ENCODE data around the gene BRWD1.
A peak's percentile ranks its signal among the peaks of the same experiment; 100 is the strongest.

BRWD1 gene

DNA sequence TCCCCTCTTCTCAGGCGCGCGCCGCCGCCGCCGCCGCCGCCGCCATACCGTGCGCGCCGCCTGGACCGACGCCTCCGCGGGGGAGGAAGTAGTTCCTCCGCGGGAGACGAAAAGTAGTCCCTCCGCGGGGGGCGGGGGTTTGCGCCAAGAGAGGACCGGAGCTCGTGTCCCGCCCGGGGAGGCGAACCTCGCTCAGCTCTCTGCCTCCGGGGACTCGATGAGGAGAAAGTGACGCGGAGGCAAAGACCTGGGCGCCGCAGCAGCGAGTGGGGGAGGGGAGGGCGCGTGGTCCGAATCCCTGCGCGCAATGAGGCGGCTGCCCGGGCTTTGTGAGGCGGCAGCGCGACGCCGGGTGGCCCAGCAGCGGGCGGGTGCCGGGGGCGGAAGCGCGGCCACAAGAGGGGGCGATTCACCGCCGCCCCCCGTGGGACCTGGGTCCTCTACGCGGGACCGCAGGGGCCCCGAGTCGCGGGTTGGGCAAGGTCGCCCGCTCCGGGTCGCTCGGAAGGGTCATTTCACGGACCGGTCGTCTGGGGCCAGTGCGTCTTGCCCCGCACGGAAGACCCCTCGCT lies at the start of gene BRWD1:
TSS of gene BRWD1 (minus strand) at position 62 of the 572 bp plus-strand sequence. CDS start 141 bp downstream, outside the sequence.
- peak; percentile 93 for DNase-seq (ENCODE audit: low read depth)
- peaks cover 18% of the 10 kb centered on the region for H3K4me1 ChIP-seq (ENCODE audit: control insufficient read depth, insufficient read depth, low read length)
- no peaks in the 10 kb centered on the region for H3K27me3 ChIP-seq (replicated peaks; ENCODE audit: control insufficient read depth, insufficient read depth, low read length)
- peak within 1 kb of the TSS; percentile 95 for H3K9ac ChIP-seq (ENCODE audit: low read length)
- H3K4me3 ChIP-seq (ENCODE audit: low read length) = peak within 1 kb of the TSS; percentile 83
- peaks cover 14% of the 10 kb centered on the region for H3K36me3 ChIP-seq (ENCODE audit: control insufficient read depth, insufficient read depth, low read length, severe bottlenecking)
- no peaks in the 10 kb centered on the region for H3K9me3 ChIP-seq (ENCODE audit: control insufficient read depth, low read length)

DNA sequence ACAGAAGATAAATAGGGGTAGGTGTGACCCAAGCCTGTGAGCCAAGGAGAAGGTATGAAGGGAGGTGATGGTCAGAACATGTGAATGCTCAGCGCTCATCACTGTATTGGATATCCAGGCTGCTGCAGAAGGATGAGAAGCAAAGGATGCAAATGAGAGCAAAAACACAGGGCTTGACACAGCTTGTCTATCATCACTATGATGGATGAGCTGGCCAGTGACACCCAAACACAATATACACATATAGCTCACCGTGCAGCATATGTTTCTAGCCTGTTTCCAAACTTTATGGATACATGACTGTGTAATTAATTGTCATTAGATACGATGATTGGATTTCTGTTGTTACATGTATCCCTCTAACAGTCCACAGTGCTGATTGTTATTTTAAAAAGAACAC lies 49.3 kb upstream of the BRWD1 start:
- H3K27me3 ChIP-seq (replicated peaks; ENCODE audit: control insufficient read depth, insufficient read depth, low read length) = peaks cover 12% of the 10 kb centered on the region
- no peak for DNase-seq (ENCODE audit: low read depth)
- H3K4me1 ChIP-seq (ENCODE audit: control insufficient read depth, insufficient read depth, low read length) = no peaks in the 10 kb centered on the region
- H3K9ac ChIP-seq (ENCODE audit: low read length) = no peak overlapping the region
- H3K9me3 ChIP-seq (ENCODE audit: control insufficient read depth, low read length) = no peaks in the 10 kb centered on the region
- H3K36me3 ChIP-seq (ENCODE audit: control insufficient read depth, insufficient read depth, low read length, severe bottlenecking) = no peaks in the 10 kb centered on the region
- no peak overlapping the region for H3K4me3 ChIP-seq (ENCODE audit: low read length)

GRCh38 chr21:39359382-39359781 lies 46.0 kb upstream of the BRWD1 start:
- no peaks in the 10 kb centered on the region for H3K9me3 ChIP-seq (ENCODE audit: control insufficient read depth, low read length)
- no peak overlapping the region for H3K9ac ChIP-seq (ENCODE audit: low read length)
- H3K4me1 ChIP-seq (ENCODE audit: control insufficient read depth, insufficient read depth, low read length) = no peaks in the 10 kb centered on the region
- no peak overlapping the region for H3K4me3 ChIP-seq (ENCODE audit: low read length)
- H3K27me3 ChIP-seq (replicated peaks; ENCODE audit: control insufficient read depth, insufficient read depth, low read length) = peaks cover 9% of the 10 kb centered on the region
- H3K36me3 ChIP-seq (ENCODE audit: control insufficient read depth, insufficient read depth, low read length, severe bottlenecking) = no peaks in the 10 kb centered on the region
- DNase-seq (ENCODE audit: low read depth) = no peak

DNA sequence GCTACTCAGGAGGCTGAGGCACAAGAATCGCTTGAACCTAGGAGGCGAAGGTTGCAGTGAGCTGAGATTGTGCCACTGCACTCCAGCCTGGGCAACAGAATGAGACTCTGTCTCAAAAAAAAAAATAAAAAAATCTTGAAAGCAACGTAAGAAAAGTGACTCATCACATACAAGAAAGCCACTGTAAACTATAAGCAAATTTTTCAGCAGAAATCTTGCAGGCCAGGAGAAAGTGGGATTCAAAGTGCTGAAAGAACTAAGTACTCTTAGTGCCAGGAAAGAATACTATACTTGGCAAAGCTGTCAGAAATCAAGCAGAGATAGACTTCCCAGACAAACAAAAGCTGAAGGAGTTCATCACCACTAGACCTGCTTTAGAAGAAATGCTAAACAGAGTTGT lies 39.9 kb upstream of the BRWD1 start:
- no peak overlapping the region for H3K9ac ChIP-seq (ENCODE audit: low read length)
- no peaks in the 10 kb centered on the region for H3K36me3 ChIP-seq (ENCODE audit: control insufficient read depth, insufficient read depth, low read length, severe bottlenecking)
- H3K4me3 ChIP-seq (ENCODE audit: low read length) = no peak overlapping the region
- H3K27me3 ChIP-seq (replicated peaks; ENCODE audit: control insufficient read depth, insufficient read depth, low read length) = no peaks in the 10 kb centered on the region
- no peaks in the 10 kb centered on the region for H3K4me1 ChIP-seq (ENCODE audit: control insufficient read depth, insufficient read depth, low read length)
- DNase-seq (ENCODE audit: low read depth) = no peak
- no peaks in the 10 kb centered on the region for H3K9me3 ChIP-seq (ENCODE audit: control insufficient read depth, low read length)

GRCh38 chr21:39350094-39351005 lies 36.9 kb upstream of the BRWD1 start:
- Histone ChIP-seq H3K4me3 (ENCODE audit: low read length) (peak overlapping the region; percentile 88), H3K9ac (ENCODE audit: low read length) (peak overlapping the region; percentile 82), H3K36me3 (ENCODE audit: control insufficient read depth, insufficient read depth, low read length, severe bottlenecking) (peaks cover 12% of the 10 kb centered on the region), H3K4me1 (ENCODE audit: control insufficient read depth, insufficient read depth, low read length) (peaks cover 22% of the 10 kb centered on the region), H3K27me3 (replicated peaks; ENCODE audit: control insufficient read depth, insufficient read depth, low read length) (no peaks in the 10 kb centered on the region), H3K9me3 (ENCODE audit: control insufficient read depth, low read length) (no peaks in the 10 kb centered on the region)
- no peak for DNase-seq (ENCODE audit: low read depth)

DNA sequence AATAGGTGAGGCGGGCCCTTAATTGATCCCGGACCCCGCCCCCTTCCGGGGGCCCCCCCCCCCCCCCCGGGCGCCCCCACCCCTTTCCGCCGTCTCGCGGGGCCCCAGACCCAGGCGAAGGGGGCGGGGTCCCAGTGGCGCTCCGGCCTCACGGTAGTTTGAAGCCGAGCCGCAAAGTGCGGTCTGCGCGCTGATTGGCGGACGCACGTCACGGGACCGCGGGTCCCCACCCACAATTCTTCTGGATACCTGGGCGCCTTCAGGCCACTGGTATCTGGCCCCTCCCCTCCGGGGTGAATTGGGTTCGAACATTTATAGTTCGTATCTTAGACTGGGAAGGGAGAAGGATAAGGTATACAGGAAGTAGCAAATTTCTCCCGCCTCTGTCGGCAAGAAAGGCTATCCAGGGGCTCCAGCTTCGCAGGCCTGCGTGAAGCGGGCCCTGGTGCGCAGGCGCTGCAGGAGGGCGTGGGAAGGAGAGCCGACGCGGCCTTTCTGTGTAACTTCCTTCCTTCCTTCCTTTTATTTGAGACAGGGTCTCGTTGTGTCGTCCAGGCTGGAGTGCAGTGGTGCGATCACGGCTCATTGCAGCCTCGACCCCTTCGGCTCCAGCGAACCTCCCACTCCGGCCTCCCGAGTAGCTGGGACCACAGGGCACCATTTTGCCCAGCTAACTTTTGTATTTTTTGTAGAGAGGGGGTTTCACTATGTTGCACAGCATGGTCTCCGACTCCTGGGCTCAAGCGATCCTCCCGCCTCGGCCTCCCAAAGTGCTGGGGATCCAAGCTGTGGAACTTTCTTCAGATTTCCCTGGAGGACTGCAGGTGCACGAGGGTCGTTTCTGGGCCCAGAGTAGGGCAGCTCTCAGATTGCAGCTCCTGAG lies 36.0 kb upstream of the BRWD1 start:
- Histone ChIP-seq H3K4me3 (ENCODE audit: low read length) (peak overlapping the region; percentile 88), H3K36me3 (ENCODE audit: control insufficient read depth, insufficient read depth, low read length, severe bottlenecking) (peaks cover 20% of the 10 kb centered on the region), H3K27me3 (replicated peaks; ENCODE audit: control insufficient read depth, insufficient read depth, low read length) (no peaks in the 10 kb centered on the region), H3K4me1 (ENCODE audit: control insufficient read depth, insufficient read depth, low read length) (peaks cover 22% of the 10 kb centered on the region), H3K9ac (ENCODE audit: low read length) (peak overlapping the region; percentile 82), H3K9me3 (ENCODE audit: control insufficient read depth, low read length) (no peaks in the 10 kb centered on the region)
- DNase-seq (ENCODE audit: low read depth) = peak; percentile 98

DNA sequence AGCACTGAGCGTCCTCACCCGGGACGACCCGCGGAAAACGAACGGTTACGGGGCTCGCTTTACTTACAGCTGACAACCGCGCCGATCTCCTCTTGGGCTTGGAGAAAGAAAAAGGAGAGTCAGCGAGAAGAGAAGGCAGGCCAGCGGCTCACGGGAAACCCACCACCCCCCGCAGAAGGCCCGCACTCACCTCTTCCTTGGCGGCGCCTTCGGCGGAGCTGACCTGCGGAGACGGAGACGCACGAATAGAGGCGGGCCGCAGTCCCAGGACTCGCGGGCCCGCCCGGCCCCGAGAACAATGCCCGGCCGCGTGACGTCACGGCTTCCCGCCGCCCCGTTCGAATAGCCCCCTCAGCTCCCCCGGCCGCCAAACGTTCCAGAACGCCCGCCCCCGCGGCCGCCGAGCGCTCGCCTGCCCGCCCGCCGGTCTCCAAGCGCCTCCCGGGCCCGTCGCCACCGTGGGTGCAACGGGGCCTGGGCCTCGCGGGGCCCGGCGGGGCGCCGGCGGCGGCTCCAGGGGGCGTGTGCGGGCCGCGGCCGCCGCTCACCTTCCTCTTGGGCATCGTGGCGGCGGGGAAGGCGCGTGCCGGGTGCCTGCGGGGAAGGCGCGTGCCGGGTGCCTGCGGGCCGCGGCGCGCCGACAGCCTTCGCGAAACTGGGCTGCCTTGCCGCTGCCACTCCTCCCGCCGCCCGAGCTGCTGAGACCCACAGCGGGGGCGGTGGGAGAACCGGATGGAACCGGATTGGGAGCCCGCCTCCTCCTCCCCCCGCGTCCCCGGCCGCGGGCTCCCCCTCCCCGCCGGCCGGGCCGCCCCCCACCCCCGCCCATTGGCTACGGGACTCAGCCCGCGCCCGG lies 35.2 kb upstream of the BRWD1 start, which contains the start of gene HMGN1:
TSS of gene HMGN1 (minus strand) at position 734 of the 856 bp plus-strand sequence. CDS start at position 563, 171 bp downstream.
- DNase-seq (ENCODE audit: low read depth) = peak; percentile 95
- no peaks in the 10 kb centered on the region for H3K27me3 ChIP-seq (replicated peaks; ENCODE audit: control insufficient read depth, insufficient read depth, low read length)
- peaks cover 29% of the 10 kb centered on the region for H3K36me3 ChIP-seq (ENCODE audit: control insufficient read depth, insufficient read depth, low read length, severe bottlenecking)
- H3K4me3 ChIP-seq (ENCODE audit: low read length) = peak within 1 kb of the TSS; percentile 96
- H3K9me3 ChIP-seq (ENCODE audit: control insufficient read depth, low read length) = no peaks in the 10 kb centered on the region
- H3K9ac ChIP-seq (ENCODE audit: low read length) = peak within 1 kb of the TSS; percentile 92
- H3K4me1 ChIP-seq (ENCODE audit: control insufficient read depth, insufficient read depth, low read length) = peaks cover 22% of the 10 kb centered on the region

DNA sequence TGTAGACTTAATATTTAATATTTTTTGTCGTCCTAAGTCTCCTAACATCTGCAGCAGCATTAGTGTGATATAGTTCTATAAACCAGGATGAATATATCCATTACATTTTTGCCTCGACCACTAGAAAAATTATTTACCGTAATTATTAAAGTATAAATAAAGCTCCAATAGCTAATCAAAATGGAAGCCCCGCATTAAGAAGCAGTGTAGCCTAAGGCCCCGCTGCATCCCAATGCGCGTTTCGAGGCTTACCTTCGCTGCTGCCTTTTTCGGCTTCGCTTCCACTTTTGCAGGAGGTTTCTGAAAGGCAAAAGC lies 34.6 kb upstream of the BRWD1 start:
- no peaks in the 10 kb centered on the region for H3K9me3 ChIP-seq (ENCODE audit: control insufficient read depth, low read length)
- DNase-seq (ENCODE audit: low read depth) = no peak
- H3K9ac ChIP-seq (ENCODE audit: low read length) = peak overlapping the region; percentile 92
- peaks cover 35% of the 10 kb centered on the region for H3K36me3 ChIP-seq (ENCODE audit: control insufficient read depth, insufficient read depth, low read length, severe bottlenecking)
- no peaks in the 10 kb centered on the region for H3K27me3 ChIP-seq (replicated peaks; ENCODE audit: control insufficient read depth, insufficient read depth, low read length)
- H3K4me1 ChIP-seq (ENCODE audit: control insufficient read depth, insufficient read depth, low read length) = peaks cover 22% of the 10 kb centered on the region
- peak overlapping the region; percentile 96 for H3K4me3 ChIP-seq (ENCODE audit: low read length)

GRCh38 chr21:39347537-39347936 lies 34.1 kb upstream of the BRWD1 start:
- DNase-seq (ENCODE audit: low read depth) = peak; percentile 36
- Histone ChIP-seq H3K9me3 (ENCODE audit: control insufficient read depth, low read length) (no peaks in the 10 kb centered on the region), H3K4me1 (ENCODE audit: control insufficient read depth, insufficient read depth, low read length) (peaks cover 22% of the 10 kb centered on the region), H3K27me3 (replicated peaks; ENCODE audit: control insufficient read depth, insufficient read depth, low read length) (no peaks in the 10 kb centered on the region), H3K36me3 (ENCODE audit: control insufficient read depth, insufficient read depth, low read length, severe bottlenecking) (peaks cover 36% of the 10 kb centered on the region), H3K9ac (ENCODE audit: low read length) (peak overlapping the region; percentile 92), H3K4me3 (ENCODE audit: low read length) (peak overlapping the region; percentile 96)

GRCh38 chr21:39346671-39347331 lies 33.4 kb upstream of the BRWD1 start:
- H3K36me3 ChIP-seq (ENCODE audit: control insufficient read depth, insufficient read depth, low read length, severe bottlenecking) = peaks cover 39% of the 10 kb centered on the region
- H3K9me3 ChIP-seq (ENCODE audit: control insufficient read depth, low read length) = no peaks in the 10 kb centered on the region
- H3K9ac ChIP-seq (ENCODE audit: low read length) = peak overlapping the region; percentile 92
- DNase-seq (ENCODE audit: low read depth) = no peak
- no peaks in the 10 kb centered on the region for H3K27me3 ChIP-seq (replicated peaks; ENCODE audit: control insufficient read depth, insufficient read depth, low read length)
- H3K4me1 ChIP-seq (ENCODE audit: control insufficient read depth, insufficient read depth, low read length) = peaks cover 22% of the 10 kb centered on the region
- peak overlapping the region; percentile 96 for H3K4me3 ChIP-seq (ENCODE audit: low read length)

Data from adipocyte (in vitro differentiated cells).